ENCODE results near the gene DMRT3.

The DMRT3 gene

GRCh38 chr9:976258-976942, at the start of gene DMRT3:
Gene DMRT3 (plus strand): TSS chr9:976655. CDS start chr9:977002, 347 bp downstream.
- no peak for DNase-seq (ENCODE audit: low read depth in 4 of 4, low spot score in 1 of 4)

- DNase-seq (ENCODE audit: low read depth in 4 of 4, low spot score in 1 of 4) = no peak
Observed at GRCh38 chr9:926976-927375, 49.5 kb upstream of the DMRT3 start.

- DNase-seq (ENCODE audit: low read depth in 4 of 4, low spot score in 1 of 4) = no peak
Observed at GRCh38 chr9:928363-929042, 48.0 kb upstream of the DMRT3 start.

- no peak for DNase-seq (ENCODE audit: low read depth in 4 of 4, low spot score in 1 of 4)
Observed at GRCh38 chr9:929719-930118, 46.7 kb upstream of the DMRT3 start.

GRCh38 chr9:933356-933755, 43.1 kb upstream of the DMRT3 start:
- no peak for DNase-seq (ENCODE audit: low read depth in 4 of 4, low spot score in 1 of 4)

- no peak for DNase-seq (ENCODE audit: low read depth in 4 of 4, low spot score in 1 of 4)
Observed at GRCh38 chr9:935348-935965, 41.0 kb upstream of the DMRT3 start.

- no peak for DNase-seq (ENCODE audit: low read depth in 4 of 4, low spot score in 1 of 4)
Observed at GRCh38 chr9:942805-943580, 33.5 kb upstream of the DMRT3 start.

GRCh38 chr9:947985-948384, 28.5 kb upstream of the DMRT3 start:
- no peak for DNase-seq (ENCODE audit: low read depth in 4 of 4, low spot score in 1 of 4)

- no peak for DNase-seq (ENCODE audit: low read depth in 4 of 4, low spot score in 1 of 4)
Observed at GRCh38 chr9:948497-948896, 28.0 kb upstream of the DMRT3 start.

- DNase-seq (ENCODE audit: low read depth in 4 of 4, low spot score in 1 of 4) = no peak
Observed at GRCh38 chr9:950139-950538, 26.3 kb upstream of the DMRT3 start.

- no peak for DNase-seq (ENCODE audit: low read depth in 4 of 4, low spot score in 1 of 4)
Observed at GRCh38 chr9:952546-952945, 23.9 kb upstream of the DMRT3 start.

- no peak for DNase-seq (ENCODE audit: low read depth in 4 of 4, low spot score in 1 of 4)
Observed at GRCh38 chr9:959105-959504, 17.4 kb upstream of the DMRT3 start.

- DNase-seq (ENCODE audit: low read depth in 4 of 4, low spot score in 1 of 4) = no peak
Observed at GRCh38 chr9:959914-960313, 16.5 kb upstream of the DMRT3 start.

- DNase-seq (ENCODE audit: low read depth in 4 of 4, low spot score in 1 of 4) = no peak
Observed at GRCh38 chr9:962023-962422, 14.4 kb upstream of the DMRT3 start.

GRCh38 chr9:965497-965896, 11.0 kb upstream of the DMRT3 start:
- DNase-seq (ENCODE audit: low read depth in 4 of 4, low spot score in 1 of 4) = no peak

GRCh38 chr9:966870-967269, 9.6 kb upstream of the DMRT3 start:
- DNase-seq (ENCODE audit: low read depth in 4 of 4, low spot score in 1 of 4) = no peak

GRCh38 chr9:967436-967835, 9.0 kb upstream of the DMRT3 start:
- no peak for DNase-seq (ENCODE audit: low read depth in 4 of 4, low spot score in 1 of 4)

GRCh38 chr9:967903-968641, 8.4 kb upstream of the DMRT3 start:
- DNase-seq (ENCODE audit: low read depth in 4 of 4, low spot score in 1 of 4) = no peak

- DNase-seq (ENCODE audit: low read depth in 4 of 4, low spot score in 1 of 4) = no peak
Observed at GRCh38 chr9:969310-970150, 6.9 kb upstream of the DMRT3 start.

All from stimulated activated CD4-positive, alpha-beta T cell treated with anti-CD3 and anti-CD28 coated beads, Interleukin-1b, Interleukin-23, amount 100 ng/mL, for 24 hours (primary cell).